Karpas-422 (cell line): ENCODE data around the gene DAB2IP. TPM values are rescaled to one million over a fixed set of nuclear protein-coding genes. Genes with fewer than 3 reads are reported as not detected.

ENCODE experiments used
- DNase-seq: peaks from one replicate; pipeline ENCODE4 v3.0.0-alpha.2; 2015
- H2AFZ ChIP-seq: fragments of 200-600 bp; sonication (generic); 2 replicates; pipeline ENCODE4 v1.6.1; 2014; ENCODE audit warnings: antibody characterized with exemption, low read length, mixed read lengths
- H3K27ac ChIP-seq: fragments of 200-600 bp; sonication (generic); 2 replicates; pipeline ENCODE4 v1.5.1; 2014; ENCODE audit warnings: mild to moderate bottlenecking, low read length, moderate library complexity
- H3K27me3 ChIP-seq: fragments of 200-600 bp; sonication (generic); 2 replicates; pipeline ENCODE4 v1.6.1; 2014; ENCODE audit warnings: low read length, mixed read lengths
- H3K36me3 ChIP-seq: fragments of 200-600 bp; sonication (generic); 2 replicates; pipeline ENCODE4 v1.6.1; 2014; ENCODE audit warnings: low read length, mixed read lengths; ENCODE audit not compliant: insufficient read depth
- H3K4me1 ChIP-seq: fragments of 200-600 bp; sonication (generic); 2 replicates; pipeline ENCODE4 v1.6.1; 2014; ENCODE audit warnings: mild to moderate bottlenecking, low read length, mixed read lengths
- H3K4me2 ChIP-seq: fragments of 200-600 bp; sonication (generic); 2 replicates; pipeline ENCODE4 v1.6.1; 2014; ENCODE audit warnings: low read length, low read depth, mild to moderate bottlenecking; ENCODE audit not compliant: poor library complexity, severe bottlenecking
- H3K4me3 ChIP-seq: fragments of 200-600 bp; sonication (generic); 2 replicates; pipeline ENCODE4 v1.5.1; 2014; ENCODE audit warnings: mild to moderate bottlenecking, antibody characterized with exemption, low read length, mixed read lengths
- H3K79me2 ChIP-seq: fragments of 200-600 bp; sonication (generic); 2 replicates; pipeline ENCODE4 v1.6.1; 2014; ENCODE audit warnings: mild to moderate bottlenecking, low read length, mixed read lengths
- H3K9ac ChIP-seq: fragments of 200-600 bp; sonication (generic); 2 replicates; pipeline ENCODE4 v1.6.0; 2014; ENCODE audit warnings: low read length
- H3K9me2 ChIP-seq: fragments of 200-600 bp; sonication (generic), shearing (Covaris generic); replicated peaks from 2 replicates; pipeline ENCODE4 v1.6.0; 2014; ENCODE audit warnings: mild to moderate bottlenecking, low read length, moderate library complexity; ENCODE audit not compliant: insufficient read depth
- H3K9me3 ChIP-seq: fragments of 300-700, 200-600 bp; sonication (generic); 2 replicates; pipeline ENCODE4 v1.6.1; 2014; ENCODE audit warnings: low read length, mixed read lengths
- H4K20me1 ChIP-seq: fragments of 200-600 bp; sonication (generic); 2 replicates; pipeline ENCODE4 v1.6.1; 2014; ENCODE audit warnings: mild to moderate bottlenecking, antibody characterized with exemption, low read length, low read depth; ENCODE audit not compliant: insufficient read depth
- total RNA-seq: library from RNA; depleted of rRNA; stranded (reverse); fragments of >200 nt; shearing (Covaris generic); gene quantifications from 2 replicates; pipeline ENCODE4 v1.2.3, GENCODE V29; 2014; ENCODE audit warnings: low replicate concordance; rRNA removed

Gene DAB2IP
- total RNA-seq, 1 experiment from 2014 or later, result 1.3 TPM

DNA sequence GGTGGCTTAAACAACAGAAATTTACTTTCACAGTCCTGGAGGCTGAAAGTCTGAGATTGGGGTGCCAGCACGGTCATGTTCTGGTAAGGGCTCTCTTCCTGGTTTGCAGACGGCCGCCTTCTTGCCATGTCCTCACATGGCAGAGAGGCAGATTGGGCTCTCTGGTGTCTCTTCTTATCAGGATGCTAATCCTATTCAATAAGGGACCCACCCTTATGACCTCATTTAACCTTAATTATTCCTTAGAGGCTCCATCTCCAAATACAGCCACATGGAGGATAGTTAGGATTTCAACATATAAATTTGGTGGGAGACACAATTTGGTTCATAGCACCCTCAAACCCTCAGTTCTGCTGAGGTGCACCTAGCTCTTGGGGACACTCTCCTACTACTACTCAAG is 180.4 kb downstream of the DAB2IP start:
- H3K79me2 ChIP-seq, result no peaks in the 10 kb centered on the region
- H3K9me3 ChIP-seq, result no peaks in the 10 kb centered on the region
- H4K20me1 ChIP-seq, result no peaks in the 10 kb centered on the region
- no peak overlapping the region for H3K27ac ChIP-seq
- H2AFZ ChIP-seq, result no peak overlapping the region
- no peak overlapping the region for H3K4me3 ChIP-seq
- no peak overlapping the region for H3K9ac ChIP-seq
- H3K27me3 ChIP-seq, result no peaks in the 10 kb centered on the region
- no peaks in the 10 kb centered on the region for H3K4me1 ChIP-seq
- DNase-seq, result no peak
- no peak overlapping the region for H3K4me2 ChIP-seq
- H3K36me3 ChIP-seq, result no peaks in the 10 kb centered on the region
- no peaks in the 10 kb centered on the region for H3K9me2 ChIP-seq

DNA sequence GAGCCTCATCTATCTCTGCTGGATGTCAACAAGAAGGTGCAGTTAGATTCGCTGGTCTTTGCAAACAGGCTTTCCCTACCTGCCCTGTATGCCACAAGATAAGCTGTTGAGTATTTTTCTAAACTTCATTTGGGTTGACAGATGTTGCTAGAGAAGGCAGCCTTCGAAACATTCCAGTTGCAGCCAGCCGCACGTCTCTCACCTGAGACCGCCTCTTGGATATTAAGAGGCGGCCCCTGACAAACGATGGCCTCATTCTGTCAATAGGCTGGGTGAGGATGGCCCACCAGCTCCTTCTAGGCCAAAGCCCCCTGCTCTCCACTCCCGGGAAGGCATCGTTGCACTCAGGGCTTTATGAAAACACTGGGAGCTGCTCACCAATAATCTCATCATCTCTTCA is 181.6 kb downstream of the DAB2IP start:
- no peaks in the 10 kb centered on the region for H3K27me3 ChIP-seq
- no peaks in the 10 kb centered on the region for H3K9me3 ChIP-seq
- no peaks in the 10 kb centered on the region for H3K4me1 ChIP-seq
- no peaks in the 10 kb centered on the region for H4K20me1 ChIP-seq
- no peak overlapping the region for H3K4me2 ChIP-seq
- no peak for DNase-seq
- no peak overlapping the region for H2AFZ ChIP-seq
- H3K79me2 ChIP-seq, result no peaks in the 10 kb centered on the region
- H3K9ac ChIP-seq, result no peak overlapping the region
- H3K36me3 ChIP-seq, result no peaks in the 10 kb centered on the region
- H3K9me2 ChIP-seq, result no peaks in the 10 kb centered on the region
- H3K4me3 ChIP-seq, result no peak overlapping the region
- H3K27ac ChIP-seq, result no peak overlapping the region

Other genes starting within 250 kb of the DAB2IP start
- not detected in 2 replicates for gene GGTA1, start 151.8 kb upstream of the DAB2IP start, total RNA-seq